Smooth muscle cell (in vitro differentiated cells): ENCODE data around the gene SMAD1. TPM values are rescaled to one million over a fixed set of nuclear protein-coding genes. Genes with fewer than 3 reads are reported as not detected.
A peak's percentile ranks its signal among the peaks of the same experiment; 100 is the strongest.

ENCODE experiments used
- DNase-seq: peaks from one replicate; lab custom pipeline; 2025; ENCODE audit not compliant: unreplicated experiment; lab: John Stamatoyannopoulos, UW
- H2AFZ ChIP-seq: fragments of 200-600 bp; sonication (generic); 2 replicates; pipeline ENCODE4 v1.6.0; 2016; ENCODE audit warnings: antibody characterized with exemption, low read depth, mild to moderate bottlenecking
- H3F3A ChIP-seq: fragments of 200-600 bp; sonication (generic); 2 replicates; pipeline ENCODE4 v1.6.0; 2017; ENCODE audit warnings: antibody characterized with exemption, low read depth
- H3K27ac ChIP-seq: fragments of 200-600 bp; sonication (generic); 2 replicates; pipeline ENCODE4 v1.5.1; 2016; ENCODE audit warnings: low read depth, mild to moderate bottlenecking
- H3K27me3 ChIP-seq: fragments of 200-600 bp; sonication (generic); 2 replicates; pipeline ENCODE4 v1.6.1; 2016; ENCODE audit warnings: low read depth, mild to moderate bottlenecking
- H3K36me3 ChIP-seq: fragments of 200-600 bp; sonication (generic); 2 replicates; pipeline ENCODE4 v1.5.1; 2016; ENCODE audit warnings: low read depth
- H3K4me1 ChIP-seq: fragments of 200-600 bp; sonication (generic); 2 replicates; pipeline ENCODE4 v1.5.1; 2016; ENCODE audit warnings: low read depth
- H3K4me2 ChIP-seq: fragments of 200-600 bp; sonication (generic); 2 replicates; pipeline ENCODE4 v1.6.0; 2016; ENCODE audit warnings: mild to moderate bottlenecking
- H3K4me3 ChIP-seq: fragments of 200-600 bp; sonication (generic); 2 replicates; pipeline ENCODE4 v1.5.1; 2016; ENCODE audit warnings: mild to moderate bottlenecking
- H3K79me2 ChIP-seq: fragments of 200-600 bp; sonication (generic); 2 replicates; pipeline ENCODE4 v1.6.0; 2016; ENCODE audit warnings: low read depth, mild to moderate bottlenecking
- H3K9ac ChIP-seq: fragments of 200-600 bp; sonication (generic); 2 replicates; pipeline ENCODE4 v1.6.0; 2016; ENCODE audit warnings: low read depth
- H3K9me3 ChIP-seq: fragments of 200-600 bp; sonication (generic); replicated peaks from 2 replicates; pipeline ENCODE4 v1.5.1; 2016; ENCODE audit warnings: low read depth
- H4K20me1 ChIP-seq: fragments of 200-600 bp; sonication (generic); 2 replicates; pipeline ENCODE4 v1.6.0; 2016; ENCODE audit warnings: low read depth
- WGBS: methylation state at CpG from one replicate; pipeline ENCODE4 v1.1.7; 2016; ENCODE audit warnings: low lambda C conversion rate; 5-methylcytosine and 5-hydroxymethylcytosine counted together
- polyA plus RNA-seq: library from polyadenylated mRNA; unstranded; fragments of >200 nt; fragmentation: Nextera tagmentation; extraction: Ambion mirVana; gene quantifications from 2 replicates; pipeline ENCODE4 v1.2.1, GENCODE V29; 2016
- total RNA-seq: library from RNA; depleted of rRNA; stranded (reverse); fragments of >200 nt; gene quantifications from 2 replicates; pipeline ENCODE4 v1.2.3, GENCODE V29; 2014
- TF ChIP-seq, protein P1 (sequence below): fragments of 200-600 bp; sonication (generic); IDR thresholded peaks from 2 replicates; pipeline ENCODE4 v1.5.1; 2017; ENCODE audit warnings: borderline replicate concordance, mild to moderate bottlenecking, antibody characterized with exemption; ENCODE audit not compliant: insufficient read depth, poor library complexity, severe bottlenecking

The SMAD1 gene
- total and polyA plus RNA-seq, 2 experiments from 2014 or later = 23.1 to 34.0 TPM

DNA sequence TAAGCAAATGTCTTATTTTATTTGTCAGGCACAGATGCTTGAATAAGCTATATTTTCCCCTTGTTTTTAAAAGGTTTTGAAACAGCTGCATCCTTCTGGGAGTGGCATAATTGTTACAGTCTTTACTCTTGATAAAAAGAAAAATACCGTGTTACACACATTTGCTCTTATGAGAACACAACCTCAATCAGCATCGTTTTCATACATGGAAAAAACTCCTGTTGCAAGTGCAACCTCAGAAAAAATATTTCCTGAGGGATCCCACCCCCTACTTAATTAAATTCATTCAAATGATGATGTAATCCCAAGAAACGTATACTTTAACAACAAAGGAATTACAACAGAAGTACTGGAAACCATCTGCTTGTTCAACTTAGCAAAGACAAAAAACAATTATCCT is 58.6 kb downstream of the SMAD1 start:
- Histone ChIP-seq H3K79me2 (no peaks in the 10 kb centered on the region), H3K4me2 (no peak overlapping the region), H3K4me3 (no peak overlapping the region), H3K4me1 (peaks cover 4% of the 10 kb centered on the region), H3K36me3 (no peaks in the 10 kb centered on the region), H3F3A (no peaks in the 10 kb centered on the region), H3K9ac (no peak overlapping the region), H3K9me3 (no peaks in the 10 kb centered on the region), H3K27me3 (no peaks in the 10 kb centered on the region), H3K27ac (no peak overlapping the region), H4K20me1 (peaks cover 4% of the 10 kb centered on the region), H2AFZ (no peak overlapping the region)
- WGBS = 59% methylated on average over 3 of the region's 3 CpGs
- no peak for DNase-seq
- TF ChIP-seq, protein P1, sequence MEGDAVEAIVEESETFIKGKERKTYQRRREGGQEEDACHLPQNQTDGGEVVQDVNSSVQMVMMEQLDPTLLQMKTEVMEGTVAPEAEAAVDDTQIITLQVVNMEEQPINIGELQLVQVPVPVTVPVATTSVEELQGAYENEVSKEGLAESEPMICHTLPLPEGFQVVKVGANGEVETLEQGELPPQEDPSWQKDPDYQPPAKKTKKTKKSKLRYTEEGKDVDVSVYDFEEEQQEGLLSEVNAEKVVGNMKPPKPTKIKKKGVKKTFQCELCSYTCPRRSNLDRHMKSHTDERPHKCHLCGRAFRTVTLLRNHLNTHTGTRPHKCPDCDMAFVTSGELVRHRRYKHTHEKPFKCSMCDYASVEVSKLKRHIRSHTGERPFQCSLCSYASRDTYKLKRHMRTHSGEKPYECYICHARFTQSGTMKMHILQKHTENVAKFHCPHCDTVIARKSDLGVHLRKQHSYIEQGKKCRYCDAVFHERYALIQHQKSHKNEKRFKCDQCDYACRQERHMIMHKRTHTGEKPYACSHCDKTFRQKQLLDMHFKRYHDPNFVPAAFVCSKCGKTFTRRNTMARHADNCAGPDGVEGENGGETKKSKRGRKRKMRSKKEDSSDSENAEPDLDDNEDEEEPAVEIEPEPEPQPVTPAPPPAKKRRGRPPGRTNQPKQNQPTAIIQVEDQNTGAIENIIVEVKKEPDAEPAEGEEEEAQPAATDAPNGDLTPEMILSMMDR = no peak

DNA sequence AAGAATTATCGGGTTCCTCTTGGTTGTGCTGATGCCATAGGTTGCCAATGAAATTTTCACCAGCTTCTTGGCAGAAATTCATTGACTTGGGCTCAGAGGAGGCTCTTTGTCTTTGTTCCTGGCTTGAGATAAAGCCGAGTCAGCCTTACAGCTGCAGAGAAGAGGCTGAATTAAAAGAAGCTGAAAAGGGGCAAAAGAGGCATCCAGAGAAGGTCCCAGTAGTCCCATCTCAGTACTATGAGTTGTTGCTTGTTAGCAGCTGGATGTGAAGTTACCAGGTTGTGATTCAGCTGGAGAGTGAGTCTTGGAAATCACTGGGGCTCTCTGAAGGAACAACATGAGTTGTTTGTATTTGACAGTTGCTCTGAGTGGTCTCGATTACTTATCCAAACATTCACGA is 59.7 kb downstream of the SMAD1 start:
- H3K36me3 ChIP-seq = no peaks in the 10 kb centered on the region
- 93% methylated on average over 4 of the region's 4 CpGs for whole genome bisulfite sequencing
- no peak overlapping the region for H3K4me2 ChIP-seq
- H3K9ac ChIP-seq = no peak overlapping the region
- H3F3A ChIP-seq = no peaks in the 10 kb centered on the region
- no peaks in the 10 kb centered on the region for H3K27me3 ChIP-seq
- H3K9me3 ChIP-seq = no peaks in the 10 kb centered on the region
- H3K4me1 ChIP-seq = peaks cover 4% of the 10 kb centered on the region
- H3K27ac ChIP-seq = no peak overlapping the region
- H3K4me3 ChIP-seq = no peak overlapping the region
- peaks cover 4% of the 10 kb centered on the region for H4K20me1 ChIP-seq
- H2AFZ ChIP-seq = no peak overlapping the region
- no peaks in the 10 kb centered on the region for H3K79me2 ChIP-seq
- TF ChIP-seq, protein P1 = no peak
- DNase-seq = no peak

DNA sequence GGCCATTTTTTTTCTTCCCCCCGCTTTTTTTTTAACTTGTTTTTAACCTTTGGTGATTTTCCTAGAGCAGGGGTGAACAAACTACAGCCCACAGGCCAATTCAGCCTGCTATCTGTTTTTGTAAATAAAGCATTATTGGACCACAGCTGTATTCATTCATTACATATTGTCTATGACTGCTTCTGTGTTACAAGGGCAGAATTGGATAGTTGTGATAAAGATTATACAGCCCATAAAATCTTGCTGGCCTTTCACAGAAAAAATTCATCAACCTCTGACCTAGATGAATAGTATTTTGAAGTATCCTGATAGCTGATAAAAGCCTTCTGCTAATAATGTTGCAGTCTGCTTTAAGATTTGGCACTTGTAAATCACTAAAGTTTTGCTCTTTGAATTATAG is 63.4 kb downstream of the SMAD1 start:
- WGBS = 100% methylated on average over 1 of the region's 1 CpG

DNA sequence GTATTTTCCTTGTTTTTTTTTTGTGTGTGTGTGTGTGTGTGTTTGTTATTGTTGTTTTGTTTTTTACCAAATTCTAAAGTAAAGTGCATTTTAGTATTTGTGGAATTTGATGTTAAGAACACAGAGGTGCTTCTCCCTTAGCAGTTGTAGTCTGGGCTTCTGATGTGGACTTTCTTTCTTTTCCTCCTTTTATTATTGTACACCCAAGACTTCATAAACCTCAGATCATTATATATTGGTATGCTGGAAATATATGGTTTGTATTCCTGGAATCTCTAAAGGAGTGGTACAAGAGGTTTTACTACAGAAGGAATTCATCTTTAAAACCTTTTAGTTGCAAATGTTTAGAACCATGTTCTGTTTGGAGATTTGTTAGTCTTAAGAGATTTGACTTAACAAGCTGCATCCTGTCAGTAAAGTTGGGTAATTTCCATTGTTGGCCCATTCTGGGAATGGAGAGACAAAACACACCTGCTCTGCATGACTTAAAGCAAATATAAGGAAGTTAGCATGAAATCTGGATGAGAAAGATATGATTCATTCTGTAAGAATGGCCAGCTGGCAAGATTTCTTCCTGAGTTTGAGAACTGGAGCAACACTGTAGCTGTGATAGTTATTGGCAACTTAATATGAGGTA is 64.0 kb downstream of the SMAD1 start:
- H3K4me1 ChIP-seq = peaks cover 4% of the 10 kb centered on the region
- no peaks in the 10 kb centered on the region for H3K79me2 ChIP-seq
- H3K27ac ChIP-seq = peak overlapping the region; percentile 9
- TF ChIP-seq, protein P1 = no peak
- no peak overlapping the region for H3K9ac ChIP-seq
- no peaks in the 10 kb centered on the region for H3K36me3 ChIP-seq
- no peaks in the 10 kb centered on the region for H3F3A ChIP-seq
- H3K4me3 ChIP-seq = no peak overlapping the region
- H3K9me3 ChIP-seq = no peaks in the 10 kb centered on the region
- H2AFZ ChIP-seq = no peak overlapping the region
- no peaks in the 10 kb centered on the region for H4K20me1 ChIP-seq
- H3K4me2 ChIP-seq = peak overlapping the region; percentile 2
- no peak for DNase-seq
- H3K27me3 ChIP-seq = no peaks in the 10 kb centered on the region

More for the DNA sequence above, 63.4 kb downstream of the SMAD1 start:
- Histone ChIP-seq H3K9me3 (no peaks in the 10 kb centered on the region), H3K4me2 (no peak overlapping the region), H3F3A (no peaks in the 10 kb centered on the region), H3K36me3 (no peaks in the 10 kb centered on the region), H3K27me3 (no peaks in the 10 kb centered on the region), H3K9ac (no peak overlapping the region), H3K79me2 (no peaks in the 10 kb centered on the region), H4K20me1 (no peaks in the 10 kb centered on the region), H3K4me3 (no peak overlapping the region), H2AFZ (no peak overlapping the region), H3K4me1 (peaks cover 4% of the 10 kb centered on the region), H3K27ac (peak overlapping the region; percentile 9)
- DNase-seq = no peak
- TF ChIP-seq, protein P1 = no peak
